GM12801 (cell line): Measurements from ENCODE around the gene HOXA11.

ENCODE experiments used
- CTCF ChIP-seq: IDR thresholded peaks from one replicate; pipeline ENCODE4 v1.5.1; 2011; ENCODE audit warnings: control low read depth; ENCODE audit not compliant: insufficient read length; ENCODE audit errors: extremely low read depth

Gene HOXA11

GRCh38 chr7:27173956-27174873 is 10.8 kb downstream of the HOXA11 start, which contains the start of gene HOXA10:
Gene HOXA10, minus strand, starts transcription at chr7:27174320. Its CDS starts 14 bp downstream, at chr7:27174306.
- TF ChIP-seq CTCF, result no peak

- TF ChIP-seq CTCF, result no peak
Observed at GRCh38 chr7:27173511-27173955, 11.5 kb downstream of the HOXA11 start.

- TF ChIP-seq CTCF, result no peak
Observed at GRCh38 chr7:27172823-27173510, 12.1 kb downstream of the HOXA11 start.

GRCh38 chr7:27172315-27172774 is 12.7 kb downstream of the HOXA11 start:
- TF ChIP-seq CTCF, result no peak

GRCh38 chr7:27171637-27172314 is 13.3 kb downstream of the HOXA11 start:
- no peak for TF ChIP-seq CTCF

GRCh38 chr7:27171325-27171636 is 13.8 kb downstream of the HOXA11 start:
- TF ChIP-seq CTCF, result no peak
